ENCODE measurements around the gene CHAT.

The CHAT gene

DNA sequence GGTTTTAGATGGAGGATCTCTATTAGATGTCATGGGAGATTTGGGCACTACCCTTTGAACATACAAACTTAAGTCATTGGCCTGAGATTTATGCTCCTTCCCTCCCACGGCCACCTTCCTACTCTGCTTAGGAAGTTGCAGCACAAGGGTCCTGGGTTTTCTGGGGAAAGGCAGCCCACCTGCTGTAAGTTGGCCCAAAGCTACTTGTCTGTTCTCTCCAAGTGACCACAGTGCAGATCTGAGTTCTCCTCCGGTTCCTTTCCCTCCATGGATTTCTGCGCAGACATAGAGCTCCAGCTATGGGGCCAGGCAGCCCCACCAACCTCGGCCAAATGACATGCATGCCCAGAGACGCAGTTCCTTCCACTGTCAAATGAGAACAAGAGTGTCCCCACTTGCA is 52.8 kb downstream of the CHAT start:
- TF ChIP-seq CTCF (IDR thresholded peaks at IDR 0.05): no peak

DNA sequence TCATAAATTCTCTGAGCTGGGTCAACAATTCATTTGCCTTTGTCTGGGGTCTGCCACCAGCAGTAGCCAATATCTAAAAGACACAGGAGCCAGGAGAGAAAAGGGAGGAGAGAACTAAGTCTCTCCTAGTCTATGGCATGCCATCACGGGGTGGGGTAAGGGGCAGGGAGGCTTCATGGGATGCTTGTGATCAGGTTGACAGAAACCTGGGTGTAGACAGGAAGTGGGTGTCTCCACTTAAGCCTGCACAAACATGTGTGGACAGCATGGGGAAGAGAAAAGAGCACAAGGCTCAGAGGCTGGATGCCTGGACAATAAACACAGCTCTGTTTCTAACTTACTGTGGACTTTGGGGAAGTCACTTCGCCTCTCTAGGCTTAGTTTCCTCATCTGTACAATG is 54.2 kb downstream of the CHAT start:
- TF ChIP-seq CTCF (IDR thresholded peaks at IDR 0.05): no peak

DNA sequence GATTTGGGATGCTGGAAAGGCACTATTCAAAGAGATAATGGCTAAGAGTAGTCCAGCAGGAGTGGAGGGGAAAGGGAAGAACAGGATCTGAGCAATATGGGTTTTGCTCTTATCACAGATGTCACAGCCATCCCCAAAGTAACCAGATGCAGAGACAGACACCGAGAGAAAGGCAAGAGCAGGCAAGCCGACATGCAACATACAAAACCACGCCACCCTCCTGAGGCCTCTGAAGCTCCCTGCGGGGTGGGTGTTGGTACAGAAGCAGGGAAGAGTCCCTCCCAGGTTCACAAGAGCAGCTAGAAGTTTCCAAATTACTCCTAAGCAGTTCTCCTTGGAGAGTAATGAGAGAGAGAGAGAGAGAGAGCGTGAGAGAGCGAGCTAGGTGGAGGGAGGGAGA is 54.8 kb downstream of the CHAT start:
- no peak for TF ChIP-seq CTCF (IDR thresholded peaks at IDR 0.05)

DNA sequence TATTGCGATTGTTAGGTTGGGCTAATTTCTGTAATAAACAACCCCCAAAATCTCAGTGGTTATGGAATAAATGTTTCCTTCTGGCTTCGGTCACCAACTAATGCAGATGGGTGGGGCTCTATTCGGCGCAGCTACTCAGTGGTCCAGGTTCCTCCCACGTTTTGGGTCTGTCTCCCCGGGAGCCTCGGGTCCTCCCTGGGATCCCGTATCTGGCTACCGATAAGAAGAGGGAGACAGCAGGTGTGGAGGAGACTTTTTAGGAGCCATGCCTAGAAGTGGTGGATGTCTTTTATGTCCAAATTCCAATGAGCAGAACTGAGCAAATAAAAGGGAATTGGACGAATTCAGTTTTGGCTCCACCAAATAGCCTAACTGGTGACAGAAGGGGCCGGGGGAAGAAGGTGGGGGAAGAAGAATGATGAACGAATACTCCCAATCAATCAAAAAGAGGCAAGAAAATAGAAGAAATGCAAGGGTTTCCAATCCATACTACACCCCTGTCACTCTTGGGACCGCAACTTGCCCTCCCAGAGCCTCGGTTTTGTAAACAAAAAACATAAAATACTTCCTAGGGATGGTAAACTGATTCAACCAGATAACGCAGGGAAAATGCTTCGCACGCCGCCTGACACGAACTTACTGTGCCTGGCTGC is 65.1 kb downstream of the CHAT start:
- TF ChIP-seq CTCF (IDR thresholded peaks at IDR 0.05): no peak

- no peak for TF ChIP-seq CTCF (IDR thresholded peaks at IDR 0.05)
These were observed 65.7 kb downstream of the CHAT start, which contains the start of gene C10orf53 for GRCh38 chr10:49679480-49679893. Gene C10orf53, plus strand, starts transcription at chr10:49679651. Its CDS starts 47 bp downstream, at chr10:49679698.

- TF ChIP-seq CTCF (IDR thresholded peaks at IDR 0.05): no peak
These were observed 69.0 kb downstream of the CHAT start for GRCh38 chr10:49682879-49683278.

DNA sequence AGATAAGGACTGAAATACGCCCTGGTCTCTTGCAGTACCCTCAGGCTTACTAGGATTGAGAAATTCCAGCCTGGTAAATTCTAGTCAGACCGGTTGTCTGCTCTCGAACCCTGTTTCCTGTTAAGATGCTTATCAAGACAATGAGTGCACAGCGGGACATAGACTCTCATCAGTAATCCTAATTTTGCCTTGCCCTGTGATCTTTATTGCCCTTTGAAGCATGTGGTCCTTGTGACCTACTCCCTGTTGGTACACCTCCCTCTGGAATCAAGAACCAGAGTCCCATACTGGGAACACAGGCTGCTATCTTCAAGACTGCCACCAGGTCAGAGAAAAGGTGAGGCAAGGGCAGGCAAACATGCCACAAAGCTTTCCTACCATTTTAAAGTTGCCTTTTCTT is 72.8 kb downstream of the CHAT start:
- TF ChIP-seq CTCF (IDR thresholded peaks at IDR 0.05): no peak

Data from LNCAP (cell line).